Measurements from ENCODE around the gene RIF1.
"Not testable (repeated sequence)": the region's sequence is repeated elsewhere in the genome, so short reads cannot be mapped to it uniquely, and the experiment has no call there.

RIF1 gene

DNA sequence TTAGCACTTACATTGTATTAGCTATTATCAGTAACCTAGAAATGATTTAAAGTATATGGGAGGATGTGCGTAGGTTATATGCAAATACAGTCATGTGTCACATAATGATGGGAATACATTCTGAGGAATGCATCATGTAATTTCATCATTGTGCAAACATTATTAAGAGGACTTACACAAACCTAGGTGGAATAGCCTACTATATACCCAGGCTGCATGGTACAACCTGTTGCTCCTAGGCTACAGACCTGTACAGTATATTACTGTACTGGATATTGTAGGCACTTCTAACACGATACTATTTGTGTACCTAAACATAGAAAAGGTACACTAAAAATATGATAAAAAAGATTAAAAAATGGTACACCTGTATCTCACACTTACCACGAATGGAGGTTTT, 7.9 kb downstream of the RIF1 start:
- DNase-seq: no peak

DNA sequence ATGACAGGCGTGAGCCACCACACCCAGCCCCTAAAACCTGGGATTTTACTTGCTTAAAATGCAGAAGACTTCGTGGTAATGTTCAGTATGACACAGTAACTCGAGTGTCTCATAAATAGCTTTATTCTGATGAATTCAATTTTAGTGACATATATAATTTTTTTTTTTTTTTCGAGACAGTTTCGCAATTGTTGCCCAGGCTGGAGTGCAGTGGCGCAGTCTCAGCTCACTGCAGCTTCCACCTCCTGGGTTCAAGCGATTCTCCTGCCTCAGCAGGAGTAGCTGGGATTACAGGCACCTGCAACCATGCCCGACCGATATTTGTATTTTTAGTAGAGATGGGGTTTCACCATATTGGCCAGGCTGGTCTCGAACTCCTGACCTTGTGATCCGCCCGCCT, 12.0 kb downstream of the RIF1 start:
- not testable (repeated sequence) for DNase-seq

DNA sequence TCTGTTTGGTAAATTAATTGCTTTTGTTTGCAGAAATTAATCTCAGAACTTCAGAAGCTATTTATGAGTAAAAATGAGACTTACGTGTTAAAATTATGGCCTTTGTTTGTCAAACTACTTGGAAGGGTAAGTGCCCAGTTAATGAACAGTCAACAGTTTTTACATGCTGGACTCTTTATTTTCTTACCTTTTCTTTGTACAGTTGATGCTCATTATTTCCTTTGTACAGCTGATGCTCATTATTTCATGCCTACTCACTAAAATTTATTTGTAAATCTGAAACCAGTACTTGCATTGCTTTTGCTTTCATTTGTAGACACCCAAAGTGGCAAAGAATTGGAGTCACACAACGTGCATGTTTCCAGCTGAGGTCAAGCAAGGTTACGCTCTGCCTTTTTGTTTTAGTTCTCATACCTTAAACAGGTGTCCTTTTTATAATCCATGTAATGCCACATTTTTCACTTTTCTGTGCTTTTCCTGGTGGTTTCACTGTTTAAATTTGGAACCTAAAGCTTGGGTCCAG, 13.3 kb downstream of the RIF1 start:
- DNase-seq: no peak

DNA sequence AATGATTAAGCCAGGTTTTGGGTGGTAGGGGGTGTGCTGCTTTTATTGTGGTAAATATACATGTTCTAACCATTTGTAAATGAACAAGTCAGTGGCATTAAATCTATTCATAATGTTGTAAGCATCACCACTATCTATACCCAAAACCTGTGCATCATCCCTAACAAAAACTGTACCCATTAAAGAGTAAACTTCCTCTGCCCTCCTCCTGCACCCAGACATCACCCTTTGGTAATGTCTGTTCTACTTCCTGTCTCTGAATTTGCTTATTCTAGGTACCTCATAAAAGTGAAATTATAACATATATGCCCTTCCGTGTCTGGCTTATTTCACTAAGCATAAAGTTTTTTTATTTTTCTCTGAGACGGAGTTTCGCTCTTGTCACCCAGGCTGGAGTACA, 14.1 kb downstream of the RIF1 start:
- no peak for DNase-seq

DNA sequence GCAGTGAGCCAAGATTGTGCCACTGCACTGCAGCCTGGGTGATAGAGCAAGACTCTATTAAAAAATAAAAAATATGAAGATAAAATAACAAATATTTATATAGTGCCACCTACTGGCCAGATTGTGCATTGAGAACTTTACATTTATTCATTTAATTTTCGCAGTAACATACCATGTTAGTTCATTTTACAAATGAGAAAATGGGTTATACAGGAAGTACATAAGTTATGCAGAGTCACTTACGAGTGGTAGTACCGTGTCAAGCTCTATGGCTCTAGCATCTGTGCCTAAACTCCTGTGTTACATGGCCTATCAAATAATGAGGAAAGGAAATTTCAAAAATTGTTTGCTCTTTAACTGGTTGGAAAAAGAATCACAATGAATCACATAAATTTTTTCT, 27.9 kb downstream of the RIF1 start:
- peak in 1 of 4 experiments; percentile 2 for DNase-seq

DNA sequence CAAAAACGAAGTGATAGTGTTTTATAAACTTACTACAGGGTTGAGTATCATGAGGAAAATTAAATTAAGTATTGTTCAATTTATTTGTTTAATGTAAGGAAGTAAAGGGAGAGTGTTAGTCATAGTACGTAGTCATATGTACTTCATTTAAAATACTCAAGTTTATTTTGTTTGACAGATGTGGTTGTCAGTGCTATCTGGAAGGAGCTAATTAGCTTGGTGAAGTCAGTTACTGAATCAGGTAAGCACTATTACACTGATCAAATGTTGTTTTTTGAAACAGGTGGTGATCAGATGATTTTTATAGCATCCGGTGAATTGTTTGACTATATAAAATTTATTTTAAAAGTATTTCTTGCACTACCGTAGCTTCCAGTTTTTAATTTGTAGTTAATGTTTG, 28.8 kb downstream of the RIF1 start:
- no peak for DNase-seq

DNA sequence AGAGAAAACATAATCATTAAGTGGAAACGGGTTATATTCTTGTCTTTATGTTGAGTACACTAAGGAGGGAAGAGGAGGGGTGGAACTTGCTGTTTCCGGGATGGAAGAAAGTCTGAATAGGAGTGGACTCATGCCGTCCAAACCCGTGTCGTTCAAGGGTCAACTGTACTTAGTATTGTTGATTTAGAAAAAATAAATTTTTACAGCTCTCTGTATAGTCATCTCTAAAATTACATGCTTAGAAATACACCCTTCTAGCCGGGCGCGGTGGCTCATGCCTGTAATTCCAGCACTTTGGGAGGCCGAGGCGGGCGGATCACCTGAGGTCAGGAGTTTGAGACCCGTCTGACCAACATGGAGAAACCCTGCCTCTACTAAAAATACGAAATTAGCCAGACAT, 29.4 kb downstream of the RIF1 start:
- DNase-seq: no peak

DNA sequence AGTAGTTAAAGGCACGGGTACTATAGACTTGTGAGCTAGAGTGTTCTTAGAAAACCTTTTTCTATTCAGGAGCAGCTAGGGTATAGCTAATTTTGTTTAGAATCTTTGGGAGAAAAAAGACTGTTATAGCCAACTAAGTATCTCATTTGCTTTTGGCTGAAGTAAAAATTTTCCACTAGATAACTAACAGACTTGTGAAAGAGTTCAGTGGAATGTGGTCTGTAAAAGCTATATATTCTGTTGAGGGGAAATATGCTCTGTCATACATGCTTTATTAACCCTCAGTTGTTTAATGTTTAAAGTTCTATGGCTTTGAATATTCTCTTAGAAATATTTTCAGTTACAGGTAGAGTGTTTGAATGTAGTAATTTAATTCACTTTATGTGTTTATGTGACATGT, 49.7 kb downstream of the RIF1 start:
- no peak for DNase-seq

DNA sequence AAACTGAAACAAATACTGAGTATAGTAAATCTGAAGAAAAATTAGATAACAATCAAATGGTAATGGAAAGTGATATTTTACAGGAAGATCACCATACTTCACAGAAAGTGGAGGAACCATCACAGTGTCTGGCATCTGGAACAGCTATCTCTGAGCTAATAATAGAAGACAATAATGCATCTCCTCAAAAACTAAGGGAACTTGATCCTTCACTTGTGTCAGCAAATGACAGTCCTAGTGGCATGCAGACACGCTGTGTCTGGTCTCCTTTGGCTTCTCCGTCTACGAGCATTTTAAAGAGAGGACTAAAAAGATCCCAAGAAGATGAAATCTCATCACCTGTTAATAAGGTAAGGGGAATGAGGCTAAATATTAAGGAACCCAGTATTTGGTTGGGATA, 56.1 kb downstream of the RIF1 start:
- DNase-seq: no peak

DNA sequence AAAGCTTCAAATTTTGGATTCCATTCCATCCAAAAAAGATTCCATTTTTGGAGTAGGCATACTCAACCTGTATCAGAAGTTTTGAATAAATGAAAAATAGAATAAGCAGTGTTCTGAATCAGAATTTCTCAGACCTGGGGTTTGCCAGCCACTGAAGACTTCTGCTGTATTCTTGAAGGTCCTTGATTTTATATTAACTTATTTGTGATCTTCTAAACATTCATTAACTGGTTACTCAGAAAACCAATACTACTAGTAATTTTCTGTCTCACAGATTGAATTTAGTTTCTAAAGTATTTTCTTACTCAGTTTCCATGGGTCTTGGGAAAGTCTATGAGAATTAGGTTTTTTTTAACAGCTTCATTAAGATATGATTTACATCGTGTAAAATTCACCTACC, 60.9 kb downstream of the RIF1 start:
- no peak for DNase-seq

DNA sequence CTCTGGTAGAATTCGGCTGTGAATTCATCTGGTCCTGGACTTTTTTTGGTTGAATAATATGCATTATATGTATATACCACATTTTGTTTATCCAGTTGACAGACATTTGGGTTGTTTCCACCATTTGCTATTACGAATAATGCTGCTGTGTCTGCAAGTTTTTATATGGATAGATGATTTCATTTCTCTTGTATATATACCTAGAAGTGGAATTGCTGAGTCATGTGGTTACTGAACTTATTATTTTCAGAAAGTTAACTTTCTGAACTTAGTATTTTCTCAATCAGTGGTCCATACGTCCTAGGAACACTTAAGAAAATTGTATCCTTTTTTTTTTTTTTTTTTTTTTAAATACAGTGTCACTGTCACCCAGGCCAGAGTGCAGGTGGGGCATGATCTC, 63.3 kb downstream of the RIF1 start:
- DNase-seq: no peak

DNA sequence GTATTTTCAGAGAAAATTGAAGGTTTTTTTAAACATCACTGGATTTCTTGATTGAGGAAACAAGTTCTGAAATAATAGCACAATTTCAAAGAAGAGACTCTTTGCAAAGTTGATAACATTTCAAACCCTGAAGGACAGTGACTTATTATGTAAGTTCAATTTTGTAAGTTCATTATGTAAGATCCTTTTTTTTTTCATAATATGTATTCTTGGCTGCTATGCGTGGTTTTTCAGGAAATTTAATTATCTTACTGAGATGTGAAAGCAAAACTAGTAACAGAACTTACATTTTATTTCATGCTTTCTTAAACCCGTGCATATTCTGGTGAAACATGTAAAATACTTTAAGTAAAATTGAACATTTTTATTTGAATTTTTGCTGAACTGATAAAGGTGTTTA, 65.4 kb downstream of the RIF1 start:
- no peak for DNase-seq

DNA sequence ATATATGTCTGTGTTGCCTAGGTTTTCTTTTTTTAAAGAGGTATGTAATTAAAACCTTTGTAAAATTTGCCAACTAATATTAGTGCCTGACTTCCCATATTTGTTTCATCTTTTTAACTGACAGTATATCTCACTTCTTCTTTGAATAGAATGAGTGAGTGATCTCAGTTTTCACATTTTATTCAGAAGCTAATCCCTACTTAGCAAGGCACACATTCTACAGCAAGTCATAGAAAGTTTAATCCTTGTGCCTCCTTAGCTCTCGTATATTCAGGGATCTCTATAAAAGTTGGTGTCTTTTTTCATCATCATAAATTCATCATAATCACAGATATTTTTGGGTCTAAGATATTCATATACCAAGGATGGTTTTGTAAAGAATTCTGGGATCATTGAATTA, 66.6 kb downstream of the RIF1 start:
- no peak for DNase-seq

DNA sequence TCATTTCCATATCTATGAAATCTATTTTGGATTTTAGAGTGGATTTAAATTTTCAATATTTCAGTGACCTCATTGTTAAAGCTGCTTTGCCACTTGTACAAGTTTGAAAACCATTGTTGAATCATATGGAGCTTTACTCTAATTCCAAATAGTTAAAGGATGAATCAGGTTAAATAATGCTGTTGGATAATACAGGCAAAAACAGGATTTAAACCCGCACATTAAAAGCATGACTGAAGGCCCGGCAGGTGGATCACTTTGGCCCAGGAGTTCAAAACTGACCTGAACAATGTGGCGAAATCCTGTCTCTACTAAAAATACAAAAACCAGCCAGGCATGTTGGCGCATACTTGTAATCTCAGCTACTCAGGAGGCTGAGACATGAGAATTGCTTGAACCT, 68.3 kb downstream of the RIF1 start:
- no peak for DNase-seq

DNA sequence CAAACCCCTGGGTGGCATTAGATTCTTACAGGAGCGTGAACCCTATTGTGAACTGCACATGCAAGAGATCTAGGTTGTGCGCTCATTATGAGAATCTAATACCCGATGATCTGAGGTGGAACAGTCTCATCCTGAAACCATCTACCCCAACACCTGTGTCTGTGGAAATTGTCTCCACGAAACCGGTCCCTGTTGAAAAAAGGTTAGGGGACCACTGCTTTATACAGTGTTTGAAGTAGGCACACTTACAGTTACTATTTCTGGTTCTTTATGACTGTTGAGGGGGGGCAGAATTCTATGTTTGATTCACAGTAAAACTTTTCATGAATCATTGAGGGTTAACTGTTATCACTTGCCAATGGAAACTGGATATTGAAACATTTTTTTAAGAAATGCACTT, 72.0 kb downstream of the RIF1 start:
- DNase-seq: no peak

DNA sequence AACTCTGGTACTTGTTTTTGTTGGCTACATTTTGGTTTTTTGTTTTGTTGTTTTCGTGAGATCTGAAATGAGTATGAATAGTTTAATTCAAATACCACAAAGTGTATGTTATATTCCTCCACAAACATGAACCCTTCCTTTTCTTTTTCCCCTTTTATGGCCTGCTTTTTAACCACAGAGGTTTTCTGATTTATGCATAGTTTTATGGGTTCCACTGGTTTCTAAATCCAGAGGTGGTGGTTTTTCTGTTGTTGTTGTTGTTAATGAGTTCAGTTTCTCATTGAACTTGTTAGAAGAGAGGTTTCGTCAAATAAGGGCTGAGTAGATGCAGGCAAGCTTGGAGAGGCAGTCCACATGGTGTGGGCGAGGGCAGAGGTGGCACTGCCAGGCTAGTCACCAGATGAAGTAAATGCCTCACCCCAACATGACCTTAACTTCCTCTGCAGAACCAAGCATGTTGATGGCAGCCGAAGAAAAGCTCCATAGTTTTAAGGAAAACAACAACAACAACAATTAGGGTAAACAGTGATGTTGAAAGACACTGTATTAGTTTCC, 72.5 kb downstream of the RIF1 start:
- DNase-seq: no peak

DNA sequence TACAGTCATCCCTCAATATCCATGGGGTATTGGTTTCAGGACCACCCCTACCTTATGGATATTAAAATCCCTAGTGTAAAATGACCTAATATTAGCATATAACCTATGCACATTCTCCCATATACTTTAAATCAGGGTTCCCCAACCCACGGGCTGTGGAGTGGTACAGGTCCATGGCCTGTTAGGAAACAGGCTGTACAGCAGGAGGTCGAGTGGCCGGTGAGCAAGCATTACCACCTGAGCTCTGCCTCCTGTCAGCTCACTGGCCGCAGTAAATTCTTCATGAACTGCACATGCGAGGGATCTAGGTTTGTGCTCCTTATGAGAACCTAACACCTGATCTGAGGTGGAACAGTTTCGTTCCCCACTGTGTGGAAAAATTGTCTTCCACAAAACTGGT, 73.8 kb downstream of the RIF1 start:
- DNase-seq: no peak

DNA sequence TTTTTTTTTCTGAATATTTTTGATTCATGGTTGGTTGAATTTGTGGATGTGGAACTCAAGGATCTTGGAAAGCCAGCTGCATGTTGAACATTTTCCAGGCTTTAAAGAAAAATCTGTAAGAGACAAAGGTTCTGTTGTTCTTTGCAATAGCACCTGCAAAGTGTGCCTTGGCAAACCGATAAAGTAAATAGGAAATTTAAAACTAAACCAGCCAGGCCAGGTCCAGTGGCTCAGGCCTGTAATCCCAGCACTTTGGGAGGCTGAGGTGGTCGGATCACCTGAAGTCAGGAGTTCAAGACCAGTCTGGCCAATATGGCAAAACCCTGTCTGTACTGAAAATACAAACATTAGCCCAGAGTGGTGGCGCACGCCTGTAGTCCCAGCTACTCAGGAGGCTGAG, 74.4 kb downstream of the RIF1 start:
- no peak for DNase-seq

DNA sequence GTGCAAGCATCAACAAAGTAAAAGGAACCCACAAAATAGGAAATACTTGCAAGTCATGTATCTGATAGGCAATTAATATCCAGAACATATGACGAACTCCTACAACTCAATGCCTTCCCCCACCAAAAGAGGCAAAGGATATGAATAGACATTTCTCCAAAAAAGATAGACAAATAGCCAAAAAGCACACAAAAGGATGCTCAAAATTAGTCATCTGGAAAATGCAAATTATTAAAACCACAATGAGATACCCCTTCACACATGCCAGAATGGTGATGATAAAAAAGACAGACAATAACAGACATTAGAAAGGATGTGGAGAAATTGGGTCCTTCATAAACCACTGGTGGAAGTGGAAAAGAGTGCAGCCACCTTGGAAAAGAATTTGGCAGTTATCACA, 76.4 kb downstream of the RIF1 start:
- DNase-seq: no peak

DNA sequence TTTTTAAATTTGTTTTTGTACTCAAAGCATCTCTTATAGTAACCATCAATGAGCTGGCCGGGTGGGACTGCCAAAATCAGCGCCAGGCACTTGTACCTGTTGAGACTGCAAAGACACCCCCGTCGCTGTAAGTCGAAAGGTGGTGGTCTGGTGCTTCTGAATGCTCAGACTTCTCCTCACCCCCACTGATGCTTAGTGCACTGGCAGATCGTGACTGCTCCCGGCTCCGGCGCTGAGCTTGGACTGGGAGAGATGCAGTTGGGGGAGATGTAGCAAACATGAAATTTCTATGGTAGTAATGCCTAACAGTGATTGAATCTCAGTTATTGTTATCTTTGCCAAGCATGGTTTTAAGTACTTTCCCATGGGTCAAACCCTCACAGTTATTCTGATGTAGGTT, 80.6 kb downstream of the RIF1 start:
- DNase-seq: no peak

DNA sequence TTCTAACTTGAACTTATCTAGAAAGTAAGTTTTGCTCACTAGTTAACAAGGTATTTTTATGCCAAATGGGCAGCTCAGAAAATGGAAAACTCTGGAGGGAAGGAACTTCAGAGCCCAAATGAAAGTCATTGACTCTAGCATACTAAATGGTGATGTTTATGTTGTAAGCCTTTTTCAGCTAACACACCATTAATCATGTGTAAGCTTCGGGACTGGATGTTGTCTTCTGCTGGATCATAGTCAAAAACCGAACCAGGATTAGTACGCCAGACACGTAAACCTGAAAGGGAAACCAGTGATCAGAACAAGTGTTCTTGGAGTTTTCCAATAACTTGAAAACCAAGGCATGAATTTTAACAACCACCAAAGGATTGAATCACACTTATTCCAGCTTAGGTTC, 81.8 kb downstream of the RIF1 start:
- DNase-seq: no peak

DNA sequence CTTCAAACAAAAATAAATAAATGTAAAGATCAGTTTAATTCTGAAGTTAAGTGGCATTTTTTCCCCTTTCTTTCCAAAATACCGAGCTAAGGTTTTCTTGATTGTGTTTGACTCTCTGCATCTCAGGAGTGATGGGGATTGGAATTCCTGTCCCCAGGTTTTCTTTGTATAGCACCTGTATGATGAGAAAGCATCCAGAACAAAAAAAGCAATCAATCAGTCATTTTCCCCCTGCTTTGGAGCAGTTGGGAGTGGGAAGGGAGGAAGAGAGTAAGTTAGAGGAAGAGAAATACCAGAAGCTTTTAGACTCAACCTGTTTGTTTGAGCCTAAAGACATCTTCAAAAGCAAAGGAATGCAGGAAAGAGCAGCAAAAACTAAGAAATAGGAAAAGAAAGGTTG, 88.5 kb downstream of the RIF1 start:
- no peak for DNase-seq

DNA sequence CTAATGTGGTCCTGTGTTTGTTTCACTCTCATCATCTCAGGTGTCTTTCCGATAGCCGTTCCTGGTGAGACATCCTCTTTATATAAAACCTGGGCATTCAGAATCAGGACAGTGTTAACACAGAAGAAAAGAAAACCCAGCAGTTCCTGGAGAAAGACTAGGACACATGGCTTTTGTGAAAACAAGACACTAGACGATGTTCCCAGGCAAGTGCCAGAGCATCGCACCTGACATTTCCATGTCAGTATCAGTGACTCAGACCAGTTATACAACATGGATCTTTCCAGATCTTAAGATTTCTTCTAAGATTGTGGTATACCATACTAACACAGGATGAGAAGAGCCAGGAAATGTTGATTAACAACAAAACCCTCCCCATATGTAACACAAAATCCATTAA, 96.5 kb downstream of the RIF1 start:
- DNase-seq: no peak

DNA sequence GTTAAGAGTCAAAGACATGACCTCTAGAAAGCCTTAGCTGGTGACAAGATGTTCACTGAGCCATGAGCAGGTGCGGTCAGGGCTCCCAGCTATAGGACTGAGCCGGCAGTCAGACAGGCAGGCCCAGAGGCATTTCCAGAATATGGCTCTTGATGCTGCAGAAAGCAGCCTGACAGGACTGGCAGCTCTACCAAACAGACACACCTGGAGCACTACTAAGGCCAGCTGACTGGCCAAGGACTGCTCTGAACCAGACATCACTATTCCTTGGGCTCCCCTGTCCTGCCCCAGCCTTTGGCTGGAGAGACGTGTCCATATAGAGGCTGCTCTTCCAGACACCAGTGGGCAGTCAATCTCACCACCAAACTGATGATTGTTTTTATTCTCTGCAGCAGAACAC, 98.8 kb downstream of the RIF1 start:
- no peak for DNase-seq

DNA sequence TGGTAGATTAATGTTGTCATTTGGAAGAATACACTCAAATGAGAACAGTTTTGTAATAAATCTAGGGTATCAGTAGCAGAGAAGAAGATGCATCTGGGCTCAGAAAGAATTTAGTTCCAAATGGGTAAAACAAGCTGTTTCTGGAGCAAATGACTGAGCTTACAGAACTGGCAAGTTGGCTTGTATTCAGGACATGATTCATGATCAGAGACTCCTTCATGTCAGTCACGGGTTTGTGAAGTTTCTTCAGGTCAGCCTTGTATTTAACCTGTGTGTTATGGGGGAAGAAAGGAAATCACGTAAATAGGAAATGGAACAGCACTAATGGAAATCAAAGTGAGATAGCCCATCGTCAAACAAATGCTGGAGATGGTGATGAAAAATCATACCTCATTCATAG, 109.1 kb downstream of the RIF1 start:
- DNase-seq: no peak

DNA sequence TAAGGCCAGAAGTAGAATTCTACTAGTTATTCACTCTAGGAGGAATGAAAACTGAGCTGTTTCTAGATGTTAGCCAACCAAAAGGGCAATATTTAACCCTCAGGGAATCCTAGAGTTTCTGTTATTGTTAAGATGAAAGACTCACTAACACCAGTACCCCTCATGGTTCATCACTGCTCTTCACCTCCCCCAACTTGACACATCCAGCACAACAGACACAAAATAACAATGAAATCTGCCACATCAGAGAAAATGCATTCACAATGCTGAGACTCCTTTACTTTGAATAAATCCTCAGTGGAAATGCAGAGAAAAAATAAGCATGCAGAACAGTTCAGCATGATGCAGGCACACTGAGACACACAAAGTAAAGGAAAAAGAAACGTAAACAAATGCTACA, 111.3 kb downstream of the RIF1 start:
- no peak for DNase-seq
